PC-3 (cell line): ENCODE results near the gene ADRA2B.

Experiments used
- EZH2phosphoT487 ChIP-seq: fragments of 300-600 bp; sonication (generic); IDR thresholded peaks from 2 replicates; pipeline ENCODE4 v1.6.1; 2018; ENCODE audit warnings: mild to moderate bottlenecking, antibody characterized with exemption, low read length, borderline replicate concordance
- TF ChIP-seq, protein P1 (sequence below): fragments of 300-600 bp; sonication (generic); conservative IDR thresholded peaks from 2 replicates; pipeline ENCODE4 v1.5.1; 2017; ENCODE audit warnings: antibody characterized with exemption, low read depth, mild to moderate bottlenecking, low read length

DNA sequence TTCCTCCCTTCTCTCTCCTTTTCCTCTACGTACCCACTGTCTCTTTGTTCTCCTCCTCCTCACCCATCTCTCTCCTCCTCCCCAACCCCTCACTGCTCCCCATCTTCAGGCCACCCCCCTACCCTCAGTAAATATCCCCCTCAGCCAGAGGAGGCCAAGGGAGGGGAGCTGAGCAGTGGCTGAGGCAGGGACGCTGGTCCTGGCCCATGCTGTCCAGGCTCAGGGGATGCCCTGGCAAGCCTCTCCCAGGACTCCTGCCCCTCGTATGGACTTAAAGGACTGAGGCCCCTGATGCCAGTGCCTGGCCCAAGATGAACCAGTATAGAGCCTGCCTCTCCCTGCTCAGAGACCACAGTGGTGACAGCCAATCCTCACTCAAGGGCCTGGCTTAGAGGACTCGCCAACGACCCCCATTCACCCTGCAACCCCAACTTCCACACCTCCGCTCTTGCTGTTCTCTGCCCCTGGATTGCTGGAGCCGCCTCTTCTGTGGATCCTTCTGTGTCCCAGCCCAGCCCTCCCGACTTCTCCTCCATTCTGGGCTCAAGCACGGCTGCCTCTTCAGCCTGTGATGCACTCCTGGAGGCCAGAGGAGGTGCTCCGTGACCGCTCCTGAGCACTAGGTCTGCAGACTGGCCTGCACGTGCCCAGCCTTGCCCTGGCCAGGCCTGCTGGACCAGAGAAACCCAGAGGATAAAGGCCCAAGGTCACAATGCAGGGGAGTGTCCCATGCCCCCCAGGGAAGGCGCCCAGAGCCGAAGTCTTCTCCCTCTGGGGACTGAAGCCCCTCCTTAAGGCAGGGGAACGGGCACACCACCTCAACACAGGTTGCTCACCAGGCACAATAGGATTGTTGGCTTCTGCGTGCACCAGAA, 38.4 kb upstream of the ADRA2B start:
- TF ChIP-seq EZH2phosphoT487 = no peak
- TF ChIP-seq, protein P1, sequence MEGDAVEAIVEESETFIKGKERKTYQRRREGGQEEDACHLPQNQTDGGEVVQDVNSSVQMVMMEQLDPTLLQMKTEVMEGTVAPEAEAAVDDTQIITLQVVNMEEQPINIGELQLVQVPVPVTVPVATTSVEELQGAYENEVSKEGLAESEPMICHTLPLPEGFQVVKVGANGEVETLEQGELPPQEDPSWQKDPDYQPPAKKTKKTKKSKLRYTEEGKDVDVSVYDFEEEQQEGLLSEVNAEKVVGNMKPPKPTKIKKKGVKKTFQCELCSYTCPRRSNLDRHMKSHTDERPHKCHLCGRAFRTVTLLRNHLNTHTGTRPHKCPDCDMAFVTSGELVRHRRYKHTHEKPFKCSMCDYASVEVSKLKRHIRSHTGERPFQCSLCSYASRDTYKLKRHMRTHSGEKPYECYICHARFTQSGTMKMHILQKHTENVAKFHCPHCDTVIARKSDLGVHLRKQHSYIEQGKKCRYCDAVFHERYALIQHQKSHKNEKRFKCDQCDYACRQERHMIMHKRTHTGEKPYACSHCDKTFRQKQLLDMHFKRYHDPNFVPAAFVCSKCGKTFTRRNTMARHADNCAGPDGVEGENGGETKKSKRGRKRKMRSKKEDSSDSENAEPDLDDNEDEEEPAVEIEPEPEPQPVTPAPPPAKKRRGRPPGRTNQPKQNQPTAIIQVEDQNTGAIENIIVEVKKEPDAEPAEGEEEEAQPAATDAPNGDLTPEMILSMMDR = no peak
